Smooth muscle cell of the brain vasculature (primary cell): ENCODE measurements around the gene SNX33.
"Not testable (repeated sequence)": the region's sequence is repeated elsewhere in the genome, so short reads cannot be mapped to it uniquely, and the experiment has no call there.

ENCODE experiments used
- DNase-seq: peaks from one replicate; pipeline ENCODE4 v3.0.0-alpha.2; 2012; ENCODE audit warnings: low read depth, low spot score

SNX33 gene, protein sequence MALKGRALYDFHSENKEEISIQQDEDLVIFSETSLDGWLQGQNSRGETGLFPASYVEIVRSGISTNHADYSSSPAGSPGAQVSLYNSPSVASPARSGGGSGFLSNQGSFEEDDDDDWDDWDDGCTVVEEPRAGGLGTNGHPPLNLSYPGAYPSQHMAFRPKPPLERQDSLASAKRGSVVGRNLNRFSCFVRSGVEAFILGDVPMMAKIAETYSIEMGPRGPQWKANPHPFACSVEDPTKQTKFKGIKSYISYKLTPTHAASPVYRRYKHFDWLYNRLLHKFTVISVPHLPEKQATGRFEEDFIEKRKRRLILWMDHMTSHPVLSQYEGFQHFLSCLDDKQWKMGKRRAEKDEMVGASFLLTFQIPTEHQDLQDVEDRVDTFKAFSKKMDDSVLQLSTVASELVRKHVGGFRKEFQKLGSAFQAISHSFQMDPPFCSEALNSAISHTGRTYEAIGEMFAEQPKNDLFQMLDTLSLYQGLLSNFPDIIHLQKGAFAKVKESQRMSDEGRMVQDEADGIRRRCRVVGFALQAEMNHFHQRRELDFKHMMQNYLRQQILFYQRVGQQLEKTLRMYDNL

DNA sequence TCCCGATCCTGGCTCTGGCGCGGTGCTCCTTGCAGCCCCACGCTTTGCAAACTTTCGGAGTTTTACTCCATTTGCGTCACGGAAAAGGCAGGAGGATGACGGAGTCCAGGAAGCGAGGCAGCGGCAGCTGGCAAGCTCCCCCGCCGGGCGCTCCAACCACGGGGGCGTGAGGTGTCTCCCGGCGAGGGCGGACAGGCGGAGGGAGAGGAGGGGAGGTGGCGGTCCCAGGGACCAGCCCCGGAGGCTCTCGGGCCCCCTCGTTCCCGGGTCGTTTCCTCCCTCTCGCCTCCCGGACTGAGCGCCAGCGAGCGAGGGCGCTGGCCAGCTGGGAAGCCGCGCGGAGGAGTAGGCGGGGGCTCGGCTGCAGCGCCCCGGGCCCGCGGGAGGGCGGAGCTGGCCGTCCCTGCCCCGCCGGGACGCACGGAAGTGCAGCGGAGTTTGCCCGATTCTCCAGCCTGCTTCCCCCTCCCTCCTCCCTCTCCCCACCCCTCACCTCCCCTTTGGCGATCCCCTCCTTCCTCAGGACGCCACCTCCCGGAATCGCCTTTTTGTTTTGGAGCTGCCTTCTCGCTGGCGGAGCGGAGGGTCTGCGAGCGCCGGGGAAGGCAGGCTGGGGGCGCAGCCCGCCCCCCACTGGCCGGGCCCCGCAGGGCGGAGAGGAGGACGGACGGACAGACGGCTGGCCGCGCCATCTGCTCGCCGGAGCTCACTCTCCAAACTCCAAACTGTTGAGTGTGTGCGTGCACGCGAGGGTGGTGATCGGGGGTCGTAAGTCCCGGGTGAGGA lies at the start of gene SNX33:
SNX33 (plus strand) TSS at position 543 of the 786 bp plus-strand sequence. CDS start 1,191 bp downstream, outside the sequence.
- DNase-seq = no peak

GRCh38 chr15:75598361-75598760 lies 49.4 kb upstream of the SNX33 start:
- no peak for DNase-seq

DNA sequence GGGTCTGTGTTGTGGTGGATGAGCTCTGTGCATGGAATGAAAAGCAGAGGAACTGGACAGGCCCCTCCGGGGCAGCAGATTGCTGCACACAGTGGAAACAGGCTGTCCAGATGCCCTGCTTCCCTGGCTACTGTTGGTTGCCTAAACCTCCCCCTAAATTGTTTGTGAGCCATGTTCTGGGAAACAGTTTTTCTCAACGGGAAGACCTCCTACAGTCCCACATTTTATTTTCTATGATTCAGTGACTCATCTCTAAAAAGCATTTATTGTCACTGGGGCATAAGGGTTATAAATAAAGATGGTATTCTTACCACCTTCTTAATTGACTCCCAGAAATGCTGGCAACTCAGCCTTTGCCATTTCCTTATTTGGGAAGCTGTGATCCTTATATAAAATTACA lies 48.3 kb upstream of the SNX33 start:
- DNase-seq = no peak

GRCh38 chr15:75606026-75606425 lies 41.7 kb upstream of the SNX33 start:
- no peak for DNase-seq

GRCh38 chr15:75606711-75607699 lies 40.7 kb upstream of the SNX33 start:
- DNase-seq = no peak

- DNase-seq = no peak
Measured at GRCh38 chr15:75616766-75617165, 30.9 kb upstream of the SNX33 start.

DNA sequence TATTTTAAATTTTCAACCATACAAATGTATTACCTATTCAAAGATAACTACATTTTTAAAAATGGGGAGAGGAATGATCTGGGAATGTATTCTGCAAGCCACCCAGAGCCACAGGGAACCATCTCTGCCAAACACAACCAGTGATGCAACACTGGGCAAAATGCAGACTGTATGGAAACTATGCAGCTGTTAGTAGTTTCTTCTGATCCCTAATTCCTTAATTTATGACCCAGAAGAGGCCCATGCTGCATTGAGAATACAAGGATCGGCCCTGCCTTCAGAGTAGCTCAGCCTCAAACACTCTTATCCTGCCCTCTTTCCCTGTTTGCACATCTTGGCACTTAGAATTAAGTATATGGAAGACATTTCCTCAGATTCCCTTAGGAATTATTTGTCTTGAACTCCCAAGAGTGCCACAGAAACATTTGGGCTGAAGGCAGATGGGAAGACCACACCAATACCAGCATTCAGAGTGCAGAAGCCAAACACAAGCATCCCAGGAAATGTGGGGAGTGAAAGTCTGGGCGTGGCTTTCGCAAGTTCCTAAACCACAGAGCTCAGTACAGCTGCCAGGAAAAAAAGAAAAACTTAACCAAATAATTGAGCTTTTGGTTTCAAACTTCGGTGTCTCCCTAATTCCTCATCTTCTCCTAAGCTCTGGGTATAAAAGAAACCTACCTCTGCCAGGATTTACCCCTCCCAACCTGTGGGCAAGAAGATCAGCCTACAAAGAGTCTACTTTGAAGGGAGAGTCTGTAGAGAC lies 27.5 kb upstream of the SNX33 start:
- DNase-seq = no peak

DNA sequence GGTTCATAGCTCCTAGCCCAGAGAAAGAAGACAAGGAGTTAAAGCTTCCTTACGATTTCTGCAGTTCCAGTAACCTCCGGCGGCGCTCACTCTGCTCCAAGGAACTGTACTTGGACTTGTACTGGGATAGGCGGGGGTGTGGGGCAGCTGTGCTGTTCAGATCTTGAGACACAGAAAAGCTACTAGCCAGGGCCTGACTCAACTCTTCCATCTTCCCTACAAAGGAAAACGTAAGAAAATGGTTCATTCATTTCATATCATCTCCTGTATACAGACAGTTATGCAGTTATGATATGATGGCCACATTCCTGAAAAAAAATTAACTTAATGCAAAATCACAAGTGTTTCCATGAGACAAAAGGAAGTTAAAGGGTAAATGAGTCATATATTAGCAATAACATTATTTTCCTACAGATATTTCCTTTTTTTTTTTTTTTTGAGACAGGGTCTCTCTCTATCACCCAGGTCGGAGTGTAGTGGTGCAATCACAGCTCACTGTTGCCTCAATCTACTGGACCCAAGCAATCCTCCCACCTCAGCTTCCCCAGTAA lies 26.8 kb upstream of the SNX33 start:
- DNase-seq = no peak

- DNase-seq = no peak
Measured at GRCh38 chr15:75622505-75622904, 25.2 kb upstream of the SNX33 start.

GRCh38 chr15:75625542-75626347 lies 22.0 kb upstream of the SNX33 start, which contains the start of gene SNUPN:
TSS of gene SNUPN (minus strand) at chr15:75625725. CDS start at chr15:75621051, 4,674 bp downstream.
- DNase-seq = peak; percentile 72

- no peak for DNase-seq
Measured at GRCh38 chr15:75631935-75632334, 15.8 kb upstream of the SNX33 start.

- DNase-seq = not testable (repeated sequence)
Measured at GRCh38 chr15:75633922-75634321, 13.8 kb upstream of the SNX33 start.

DNA sequence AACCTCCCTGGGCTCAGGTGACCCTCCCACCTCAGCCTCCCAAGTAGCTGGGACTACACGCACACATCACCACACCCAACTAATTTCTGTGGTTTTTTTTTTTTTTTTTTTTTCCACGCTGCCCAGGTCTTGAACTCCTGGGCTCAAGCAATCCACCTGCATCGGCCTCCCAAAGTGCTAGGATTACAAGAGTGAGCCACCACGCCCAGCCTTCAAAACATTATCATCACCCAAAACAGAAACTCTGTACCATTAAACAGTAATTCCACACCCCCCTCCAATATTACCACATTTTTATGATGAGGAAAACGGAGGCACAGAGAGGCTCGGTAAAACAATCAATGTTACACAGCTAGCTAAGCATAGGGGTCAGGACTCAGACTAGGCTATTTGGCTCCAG lies 11.7 kb upstream of the SNX33 start:
- no peak for DNase-seq

DNA sequence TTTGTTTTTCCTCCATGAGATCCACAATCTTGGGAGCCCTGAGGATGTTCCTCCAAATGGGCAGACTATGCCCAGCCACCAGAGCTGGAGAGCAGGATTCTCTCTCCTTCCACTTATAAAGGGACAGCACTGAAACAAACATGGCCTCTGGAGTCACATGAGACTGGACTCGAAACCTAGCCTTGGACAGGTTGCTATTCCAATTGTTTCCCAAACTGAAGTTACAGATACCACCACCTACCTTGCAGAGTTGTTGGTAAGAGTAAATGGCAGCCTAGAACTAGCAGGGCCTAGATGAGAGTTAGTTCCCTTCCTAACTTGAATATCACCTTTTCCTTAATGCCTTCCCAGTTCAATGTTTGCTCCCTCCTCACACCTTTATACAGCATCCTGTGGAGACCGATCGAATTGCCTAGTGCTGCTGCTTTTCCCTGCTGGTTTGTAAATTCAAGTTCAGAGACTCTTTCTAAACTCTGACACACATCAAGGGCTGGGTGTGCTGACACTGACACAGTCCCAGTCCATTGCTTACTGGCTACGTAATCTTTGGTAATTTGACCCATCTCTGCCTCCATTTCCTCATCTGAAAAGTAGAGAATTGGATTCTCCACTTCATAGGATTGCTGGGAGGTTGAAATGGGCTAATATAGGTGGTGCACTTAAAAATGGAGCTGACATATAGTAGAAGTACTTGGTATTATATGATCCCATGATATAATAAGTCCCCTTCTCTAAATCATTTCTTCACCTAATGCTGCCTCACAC lies 10.3 kb upstream of the SNX33 start:
- DNase-seq = no peak

GRCh38 chr15:75639191-75639708 lies 8.5 kb upstream of the SNX33 start:
- no peak for DNase-seq

DNA sequence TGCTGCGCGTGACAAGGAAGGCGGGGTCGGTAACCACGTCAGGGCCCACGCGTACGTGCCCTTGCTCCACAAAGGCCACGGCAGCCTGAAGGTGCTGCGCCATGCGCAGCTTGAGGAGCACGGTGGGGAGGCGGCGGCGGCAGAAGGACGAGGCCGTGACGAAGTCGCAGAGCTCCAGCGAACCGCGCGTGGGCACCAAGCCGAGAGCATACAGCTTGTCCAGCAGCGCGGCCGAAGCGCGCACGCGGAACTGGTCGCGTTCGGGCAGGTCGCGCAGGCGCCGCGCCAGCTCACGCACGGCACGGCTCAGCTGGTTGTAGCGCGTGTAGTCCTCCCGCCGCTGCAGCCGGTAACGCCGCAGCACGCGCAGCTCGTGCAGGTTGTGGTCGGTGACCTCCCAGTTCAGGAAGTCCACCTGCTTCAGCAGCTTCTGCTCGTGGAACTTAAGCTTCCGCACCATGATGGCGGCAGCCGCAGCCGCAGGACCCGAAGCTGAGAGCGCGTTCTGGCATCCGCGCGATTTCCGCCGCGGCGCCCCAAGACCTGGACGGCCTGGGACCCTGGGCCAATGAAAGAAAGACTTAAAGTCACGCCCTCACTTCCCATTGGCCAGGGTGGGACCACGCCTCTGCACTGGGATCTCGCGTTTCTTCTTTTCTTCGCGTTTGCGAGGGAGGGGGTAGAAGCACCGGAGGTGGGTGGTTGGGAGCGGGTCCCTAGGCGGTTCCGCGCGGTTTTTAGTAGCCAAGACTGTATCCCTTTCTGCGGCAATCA lies 7.8 kb upstream of the SNX33 start, which contains the start of gene IMP3:
IMP3 (minus strand) TSS at position 516 of the 774 bp plus-strand sequence; CDS start at position 460, 56 bp downstream.
- peak; percentile 93 for DNase-seq

- no peak for DNase-seq
Measured at GRCh38 chr15:75640483-75641178, 7.1 kb upstream of the SNX33 start.
